Mucosa of gallbladder (tissue), 1 donor: ENCODE results near the gene TUBB2A. TPM values are rescaled to one million over a fixed set of nuclear protein-coding genes. Genes with fewer than 3 reads are reported as not detected.
"Not testable (repeated sequence)": the region's sequence is repeated elsewhere in the genome, so short reads cannot be mapped to it uniquely, and the experiment has no call there.

Experiments
- DNase-seq: peaks from one replicate; pipeline ENCODE4 v3.0.0-alpha.2; 2020; ENCODE audit warnings: low spot score
- total RNA-seq: library from RNA; stranded (reverse); gene quantifications from one replicate; pipeline ENCODE4 v1.2.1, GENCODE V29; 2021
- donor health status: DM: no; HTN: no; CAD: no.

The TUBB2A gene
- total RNA-seq, 1 donor from 2014 or later, result 108 TPM

DNA sequence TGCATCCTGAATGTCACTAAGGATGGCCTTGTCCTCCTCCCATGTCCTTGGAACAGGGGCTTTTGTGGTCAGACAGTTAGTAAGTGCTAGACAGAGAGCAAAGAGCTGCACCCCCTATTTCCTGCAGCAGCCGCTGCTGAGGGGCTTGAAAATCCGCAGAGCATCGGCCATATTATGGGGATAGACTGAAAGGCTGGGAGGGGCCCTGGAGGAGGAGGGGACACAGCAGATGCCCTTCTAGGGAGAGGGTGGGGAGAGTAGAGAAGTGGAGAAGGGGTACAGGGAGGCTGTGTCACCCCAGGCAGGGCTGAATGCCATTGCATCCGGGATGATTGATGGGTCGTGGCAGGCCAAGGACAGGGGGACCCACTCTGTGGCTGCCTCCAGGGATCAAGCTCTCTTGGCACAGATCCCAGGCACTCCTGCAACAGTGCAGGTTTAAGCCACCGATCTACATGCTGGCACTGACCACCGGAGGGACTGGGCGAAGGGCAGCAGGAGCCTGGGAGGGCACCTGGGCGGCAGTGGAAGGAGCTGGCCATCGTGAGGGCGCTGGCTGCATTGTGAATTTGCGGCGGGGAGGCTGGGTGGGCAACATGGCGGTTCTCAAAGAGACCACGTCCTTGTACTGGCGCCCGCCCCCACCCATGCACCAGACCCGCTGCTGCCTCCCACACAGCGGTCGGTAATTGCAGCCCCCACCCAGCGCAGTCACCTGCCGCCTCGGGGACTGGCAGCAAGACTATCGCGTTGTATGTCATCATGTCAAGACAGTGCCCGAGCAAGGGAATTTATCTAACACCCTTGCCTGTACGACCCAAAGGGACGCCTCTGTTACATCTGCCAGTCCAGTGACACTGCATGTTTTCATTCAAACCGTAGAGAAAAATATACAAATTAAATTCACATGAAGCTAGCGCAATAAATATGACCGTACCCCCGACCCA lies 887 bp downstream of the TUBB2A start:
- not testable (repeated sequence) for DNase-seq

DNA sequence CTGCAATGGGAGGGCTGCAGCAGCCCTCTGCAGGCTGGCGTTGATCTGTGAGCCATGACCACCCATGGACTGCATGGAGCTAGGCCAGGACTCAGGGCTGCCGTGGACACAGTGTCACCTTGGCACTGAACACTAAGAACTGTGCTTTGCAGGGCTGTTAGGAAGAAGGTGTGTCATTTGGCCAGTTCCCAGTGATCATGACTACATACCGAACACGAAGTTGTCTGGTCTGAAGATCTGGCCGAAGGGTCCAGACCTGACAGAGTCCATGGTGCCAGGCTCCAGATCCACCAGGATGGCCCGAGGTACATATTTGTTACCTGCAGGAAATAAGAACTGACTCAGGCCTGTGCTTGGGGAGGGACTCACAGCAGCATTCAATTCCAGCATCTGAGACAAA lies 1.9 kb downstream of the TUBB2A start:
- DNase-seq, result not testable (repeated sequence)

DNA sequence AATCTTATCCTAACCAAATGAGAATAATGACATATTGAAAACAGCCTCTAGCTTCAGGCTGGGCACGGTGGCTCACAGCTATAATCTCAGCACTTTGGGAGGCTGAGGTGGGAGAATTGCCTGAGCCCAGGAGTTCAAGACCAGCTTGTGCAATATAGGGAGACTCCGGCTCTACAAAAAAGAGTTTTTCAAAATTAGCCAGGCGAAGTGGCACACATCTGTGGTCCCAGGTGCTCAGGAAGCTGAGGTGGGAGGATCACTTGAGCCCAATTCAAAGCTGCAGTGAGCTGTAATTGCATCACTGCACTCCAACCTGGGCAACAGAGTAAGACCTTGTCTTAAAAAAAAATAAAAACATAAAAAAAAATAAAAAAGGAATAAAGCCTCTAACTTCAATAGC lies 4.7 kb downstream of the TUBB2A start:
- no peak for DNase-seq

DNA sequence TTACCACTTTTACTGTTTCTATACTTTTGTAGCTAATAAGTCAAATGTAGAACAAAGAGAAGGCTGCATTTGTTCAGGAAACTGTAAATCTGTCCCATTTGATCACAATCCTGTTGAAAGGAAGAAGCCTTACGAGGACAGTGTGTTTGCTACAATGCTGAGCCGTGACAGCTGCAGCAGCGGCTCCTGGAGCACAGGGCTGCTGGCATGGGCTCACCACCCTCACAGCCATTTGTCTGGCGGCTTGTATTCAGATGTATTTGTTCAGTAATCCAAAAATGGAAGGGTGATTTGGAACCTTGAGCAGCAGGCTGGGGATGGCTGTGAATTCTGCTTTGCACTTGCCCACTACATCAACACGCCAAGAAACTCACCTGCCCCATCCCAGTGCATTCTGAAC lies 5.7 kb downstream of the TUBB2A start:
- DNase-seq, result no peak

DNA sequence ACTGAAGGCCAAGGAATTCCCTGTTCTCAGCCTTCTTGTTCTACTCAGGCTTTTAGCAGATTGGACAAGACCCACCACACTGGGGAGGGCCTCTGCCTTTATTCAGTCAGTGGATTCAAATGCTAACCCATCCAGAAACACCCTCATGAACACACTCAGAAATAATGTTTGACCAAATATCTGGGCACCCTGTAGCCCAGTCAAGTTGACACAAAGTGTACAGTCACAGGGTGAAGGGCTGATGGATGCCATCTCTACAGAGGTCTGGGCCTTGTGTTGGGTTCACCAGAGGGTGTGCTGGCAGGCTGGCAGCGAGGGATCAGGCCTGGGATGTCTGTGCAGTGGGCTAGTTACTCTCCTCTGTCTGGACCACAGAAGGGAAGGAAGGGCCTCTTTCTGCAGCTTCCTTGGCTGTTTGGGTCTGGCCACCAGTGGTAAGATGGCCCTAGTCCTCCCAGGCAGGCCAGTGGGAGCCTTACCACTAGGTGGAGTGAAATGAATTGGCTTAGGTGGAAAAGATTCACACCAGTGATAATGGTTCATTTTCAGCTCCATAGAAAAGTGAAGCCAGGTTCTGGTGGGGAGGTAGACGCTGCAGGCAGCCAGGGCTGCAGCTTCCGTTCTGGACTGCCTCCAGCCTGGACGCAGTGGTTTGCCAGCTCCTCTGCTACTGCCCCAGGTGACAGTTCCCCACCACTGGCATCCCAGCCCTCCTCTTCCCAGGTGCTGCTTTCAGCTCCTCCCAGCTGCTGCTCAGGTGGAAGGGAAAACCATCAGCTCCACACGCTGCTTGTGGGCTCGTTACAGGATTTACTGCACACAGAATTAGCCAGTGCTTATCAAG lies 9.2 kb downstream of the TUBB2A start:
- no peak for DNase-seq

DNA sequence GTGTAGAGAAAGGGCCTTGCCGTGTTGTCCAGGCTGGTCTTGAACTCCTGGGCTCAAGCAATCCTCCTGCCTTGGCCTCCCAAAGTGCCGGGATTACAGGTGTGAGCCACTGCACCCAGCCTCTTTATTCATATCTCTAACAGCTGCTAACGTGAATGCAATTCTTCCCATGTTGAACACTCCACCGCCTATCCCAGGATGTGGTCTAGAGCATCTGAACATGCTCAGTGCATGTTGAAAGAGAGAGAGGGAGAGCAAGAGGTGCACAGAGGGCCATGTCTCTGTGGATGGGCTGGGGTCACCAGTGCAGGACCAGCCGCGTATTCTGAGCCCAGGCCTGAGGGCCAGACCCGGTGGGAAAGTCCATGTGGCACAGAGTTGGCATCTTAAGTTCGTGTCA lies 12.8 kb downstream of the TUBB2A start:
- no peak for DNase-seq

DNA sequence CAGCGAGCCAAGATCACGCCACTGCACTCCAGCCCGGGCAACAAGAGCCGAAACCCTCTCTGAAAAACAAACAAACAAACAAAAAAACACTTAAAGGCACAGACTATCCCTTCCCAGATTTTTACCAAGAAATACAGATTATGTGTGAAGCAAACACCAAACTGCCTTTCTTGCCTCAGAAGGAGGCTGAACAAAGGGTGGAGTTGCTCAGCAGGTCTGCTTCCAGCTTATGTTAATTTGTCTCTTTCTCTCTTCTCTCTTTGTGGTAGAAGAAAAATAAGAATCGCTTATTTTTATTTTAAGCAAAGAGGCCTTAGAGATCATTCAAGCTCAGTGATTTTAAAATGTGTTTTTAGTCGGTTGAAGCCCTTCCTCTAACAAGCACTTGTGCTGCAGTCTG lies 14.2 kb downstream of the TUBB2A start:
- no peak for DNase-seq

DNA sequence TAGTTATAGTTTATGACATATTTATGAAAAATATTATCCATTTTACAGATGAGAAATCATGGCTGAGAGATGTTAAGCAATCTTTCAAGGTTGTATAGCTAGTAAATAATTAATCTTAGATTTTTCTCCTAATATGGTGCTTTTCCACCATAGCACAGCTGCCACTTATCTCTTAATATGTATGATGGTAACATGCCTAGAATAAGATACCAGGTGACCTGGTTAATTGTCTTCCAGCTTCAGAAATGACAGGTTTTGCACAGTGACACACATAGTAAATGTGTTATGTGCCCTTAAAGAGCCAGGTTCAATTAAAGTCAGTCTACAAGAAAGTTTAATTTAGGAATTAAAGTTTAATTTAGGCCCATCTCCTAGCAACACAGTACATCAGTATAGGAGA lies 14.8 kb downstream of the TUBB2A start:
- no peak for DNase-seq

DNA sequence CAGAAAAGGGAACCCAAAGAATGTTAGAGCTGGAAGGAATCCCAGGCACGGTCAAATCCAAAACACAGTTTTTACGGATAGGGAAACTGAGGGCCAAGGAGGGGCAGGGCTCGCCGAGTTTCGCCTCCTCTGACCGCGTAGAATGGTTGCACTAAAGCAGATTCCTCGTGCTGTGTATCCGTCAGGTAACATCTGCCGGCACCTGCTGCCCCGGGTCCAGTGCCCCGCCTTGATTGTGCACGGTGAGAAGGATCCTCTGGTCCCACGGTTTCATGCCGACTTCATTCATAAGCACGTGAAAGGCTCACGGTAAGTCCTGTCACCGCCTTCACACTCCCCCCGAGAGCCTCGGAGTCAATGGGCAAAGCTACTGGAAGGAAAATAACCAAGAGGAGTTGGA lies 17.1 kb downstream of the TUBB2A start:
- no peak for DNase-seq

DNA sequence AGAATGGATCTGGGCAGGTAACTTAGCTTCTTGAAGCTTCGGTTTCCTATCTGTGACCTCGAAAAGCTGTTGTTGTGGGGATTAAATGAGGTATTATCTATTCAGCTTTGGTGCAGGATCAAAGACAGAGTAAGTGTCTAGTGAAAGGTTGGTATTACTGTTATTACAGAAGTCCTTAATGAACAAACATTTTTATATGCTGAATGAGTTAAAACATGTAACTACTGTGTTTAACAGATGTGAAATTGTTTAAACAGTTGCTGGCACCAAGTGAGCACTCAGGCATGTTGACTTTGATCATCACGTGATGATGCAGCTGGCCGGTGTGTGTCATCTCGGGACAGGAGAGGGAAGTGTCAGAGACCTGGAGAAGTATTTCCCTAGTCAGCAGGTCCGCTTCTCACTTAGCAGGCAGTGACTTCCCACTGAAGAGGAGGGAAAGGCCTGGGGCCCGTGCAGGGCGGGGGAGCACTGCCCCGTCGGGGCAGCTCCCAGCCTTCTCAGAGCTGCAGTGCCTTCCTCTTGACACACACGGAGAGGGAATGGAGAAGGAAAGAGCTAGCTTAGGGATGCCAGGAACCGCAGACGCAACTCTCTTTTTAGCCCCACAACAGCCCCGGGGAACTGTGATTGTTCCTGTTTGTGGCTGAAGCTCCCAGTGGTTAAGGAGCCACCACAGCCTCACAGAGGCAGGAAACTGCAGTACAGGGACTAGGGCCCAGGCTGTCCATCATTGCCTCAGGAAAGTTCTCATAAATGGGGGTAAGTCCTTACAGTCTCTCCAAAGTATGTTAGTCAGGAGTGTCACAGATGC lies 18.0 kb downstream of the TUBB2A start:
- peak; percentile 84 for DNase-seq

DNA sequence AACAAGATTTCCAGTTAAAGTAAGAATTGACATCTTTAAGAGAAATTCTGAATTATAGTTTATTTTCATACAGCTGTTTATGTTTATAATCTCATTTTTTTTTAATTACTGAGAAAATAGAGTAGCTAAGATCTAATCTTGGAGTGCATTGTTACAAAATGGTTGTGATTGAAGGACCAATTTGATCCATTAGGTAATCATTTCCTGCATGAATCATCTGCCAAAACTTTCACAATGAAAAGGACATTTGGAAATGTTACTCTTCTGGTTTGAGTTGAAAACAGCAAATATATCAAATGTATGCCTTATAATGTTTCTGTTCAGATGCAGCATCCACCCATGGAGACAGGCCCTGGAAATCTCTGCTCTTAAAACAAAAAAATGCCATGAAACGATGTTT lies 19.0 kb downstream of the TUBB2A start:
- DNase-seq, result no peak

DNA sequence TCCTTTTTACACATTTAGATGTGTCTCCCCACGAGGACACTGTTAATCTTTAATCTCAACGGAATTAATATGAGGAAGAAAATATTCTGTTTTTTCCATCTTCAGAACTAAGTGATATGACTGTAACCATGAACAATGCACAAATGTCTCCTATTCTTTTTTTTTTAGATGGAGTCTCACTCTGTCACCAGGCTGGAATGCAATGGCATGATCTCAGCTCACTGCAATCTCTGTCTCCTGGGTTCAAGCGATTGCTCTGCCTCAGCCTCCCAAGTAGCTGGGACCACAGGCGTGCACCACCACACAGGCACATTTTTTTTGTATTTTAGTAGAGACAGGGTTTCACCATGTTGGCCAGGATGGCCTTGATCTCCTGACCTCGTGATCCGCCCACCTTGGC lies 19.5 kb downstream of the TUBB2A start:
- not testable (repeated sequence) for DNase-seq

DNA sequence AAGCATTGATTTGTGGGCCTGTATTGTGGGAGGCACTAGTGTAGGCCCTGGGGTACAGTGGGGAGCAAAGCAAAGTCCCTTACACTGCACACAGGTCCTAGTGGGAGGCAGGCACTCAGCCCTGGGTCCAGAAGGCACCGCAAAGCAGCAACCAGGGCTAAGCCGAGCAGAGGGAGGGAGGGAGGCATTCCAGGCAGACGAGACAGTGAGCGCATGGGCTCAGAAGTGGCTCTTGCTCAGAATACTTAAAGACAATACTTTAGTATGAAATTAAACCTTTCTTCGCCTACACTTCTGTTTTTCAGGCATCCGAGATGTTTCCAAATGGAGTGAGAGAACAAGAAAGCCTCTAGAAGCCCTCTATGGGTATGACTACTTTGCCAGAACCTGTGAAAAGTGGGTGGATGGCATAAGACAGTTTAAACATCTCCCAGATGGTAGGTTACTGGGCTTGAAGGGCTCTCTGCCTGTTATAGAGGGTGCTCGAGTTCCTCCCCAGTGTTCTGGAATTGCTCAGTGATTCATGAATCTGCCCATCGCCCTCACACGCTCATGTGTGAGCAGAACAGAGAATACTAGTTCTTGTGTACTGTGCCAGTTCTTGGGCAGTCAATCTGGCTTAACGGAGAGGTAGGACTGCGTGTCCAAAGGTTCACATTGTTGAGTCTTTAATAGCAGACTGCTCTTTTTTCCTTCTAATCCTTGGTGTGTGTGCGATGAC lies 20.1 kb downstream of the TUBB2A start:
- no peak for DNase-seq

DNA sequence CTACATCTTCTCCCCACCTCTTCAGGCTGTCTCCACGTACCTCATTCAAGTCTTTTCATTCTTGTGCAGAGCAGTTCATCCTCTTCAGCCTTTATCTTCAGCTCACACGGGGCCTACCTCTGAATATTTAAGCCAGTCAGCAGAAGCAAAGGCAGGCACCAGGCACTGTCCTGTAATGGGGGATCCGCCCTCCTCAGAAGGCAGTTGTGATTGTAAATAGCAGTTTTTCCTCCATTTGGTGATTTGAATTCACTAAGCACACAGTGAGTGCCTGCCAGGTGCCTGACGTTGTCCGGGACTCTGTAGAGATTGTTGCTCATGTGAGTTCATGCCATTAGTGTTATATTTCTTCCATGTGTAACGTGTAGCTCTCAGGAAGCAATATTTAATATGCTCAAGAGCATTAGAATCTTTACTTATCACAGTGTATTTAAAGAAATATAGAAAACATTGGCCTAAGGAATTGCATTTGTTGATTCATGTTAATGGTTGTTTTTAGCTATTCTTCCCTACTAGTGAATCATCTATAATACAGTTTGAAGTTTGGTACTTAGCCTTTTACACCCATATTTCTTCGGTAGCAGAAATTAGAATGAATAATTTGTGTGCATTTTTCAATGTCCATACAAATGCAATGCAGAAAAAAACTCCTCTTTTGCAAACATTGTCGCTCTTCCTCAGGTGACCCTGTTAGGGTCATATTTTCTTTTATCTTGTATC lies 20.9 kb downstream of the TUBB2A start:
- DNase-seq, result no peak

DNA sequence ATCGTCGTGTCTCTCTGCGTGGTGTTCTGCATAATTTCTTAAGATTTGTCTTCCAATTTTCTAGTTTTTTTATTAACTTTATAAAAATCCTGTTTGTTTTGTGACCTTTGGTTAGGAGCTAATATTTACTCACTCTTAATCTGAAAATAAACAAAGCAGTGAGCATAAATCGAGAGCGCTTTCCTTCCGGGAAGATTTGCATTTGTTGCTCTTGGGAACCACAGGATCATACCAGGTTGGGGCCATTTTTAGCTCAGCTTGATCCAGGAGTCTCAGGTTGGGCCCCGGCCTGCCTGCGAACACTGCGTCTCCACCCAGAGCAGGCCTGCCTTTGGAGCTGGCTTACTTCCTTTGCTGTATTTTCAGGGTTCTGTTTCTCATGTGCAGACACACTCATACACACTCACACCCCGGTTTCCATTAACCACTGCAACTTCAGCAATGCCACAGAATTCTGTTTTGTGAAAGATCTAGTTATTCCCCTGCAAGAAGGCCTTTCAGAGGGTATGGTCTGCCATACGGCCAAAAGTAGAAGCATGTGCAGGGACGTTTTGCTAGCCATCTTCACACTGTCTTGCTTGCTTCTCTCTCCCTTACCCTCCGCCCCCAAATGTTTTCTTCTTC lies 21.6 kb downstream of the TUBB2A start:
- no peak for DNase-seq

DNA sequence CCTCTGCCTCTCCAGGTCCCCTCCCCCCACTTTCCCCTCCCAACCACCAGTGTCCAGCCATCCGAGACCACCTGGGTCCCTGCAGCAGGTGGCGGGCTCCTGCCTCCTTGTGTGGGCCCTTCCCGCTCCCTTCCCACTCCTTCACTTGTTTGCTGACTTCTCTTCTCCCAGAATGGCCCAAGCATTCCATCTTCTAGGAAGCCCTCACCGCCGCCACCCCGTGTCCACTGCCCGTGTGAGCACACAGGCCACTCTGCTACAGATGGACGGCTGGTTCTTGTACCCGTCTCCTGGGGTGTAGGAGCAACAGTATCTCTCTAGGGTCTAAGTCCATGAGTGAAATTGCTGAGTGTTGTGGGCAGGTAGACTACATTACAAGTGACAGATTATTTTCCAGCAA lies 23.8 kb downstream of the TUBB2A start:
- DNase-seq, result no peak

DNA sequence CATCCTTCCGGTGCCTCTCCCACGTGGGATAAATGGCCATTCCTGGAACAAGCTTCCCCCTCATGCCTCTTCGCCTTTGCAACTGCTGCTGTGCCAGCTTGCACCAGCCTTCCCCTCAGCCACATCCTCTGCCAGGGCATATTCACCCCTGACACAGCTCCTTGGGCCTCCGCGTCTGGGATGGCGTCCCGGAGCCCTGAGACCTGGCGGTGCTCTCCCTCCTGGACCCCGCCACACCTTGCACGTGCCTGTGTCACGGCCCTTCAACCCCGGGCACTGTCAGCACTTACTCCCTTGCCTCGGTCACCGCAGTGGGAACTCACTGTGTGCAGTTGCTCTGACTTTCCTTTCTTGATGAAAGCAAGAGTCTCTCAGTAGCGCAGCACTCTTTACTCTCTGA lies 25.6 kb downstream of the TUBB2A start:
- no peak for DNase-seq

DNA sequence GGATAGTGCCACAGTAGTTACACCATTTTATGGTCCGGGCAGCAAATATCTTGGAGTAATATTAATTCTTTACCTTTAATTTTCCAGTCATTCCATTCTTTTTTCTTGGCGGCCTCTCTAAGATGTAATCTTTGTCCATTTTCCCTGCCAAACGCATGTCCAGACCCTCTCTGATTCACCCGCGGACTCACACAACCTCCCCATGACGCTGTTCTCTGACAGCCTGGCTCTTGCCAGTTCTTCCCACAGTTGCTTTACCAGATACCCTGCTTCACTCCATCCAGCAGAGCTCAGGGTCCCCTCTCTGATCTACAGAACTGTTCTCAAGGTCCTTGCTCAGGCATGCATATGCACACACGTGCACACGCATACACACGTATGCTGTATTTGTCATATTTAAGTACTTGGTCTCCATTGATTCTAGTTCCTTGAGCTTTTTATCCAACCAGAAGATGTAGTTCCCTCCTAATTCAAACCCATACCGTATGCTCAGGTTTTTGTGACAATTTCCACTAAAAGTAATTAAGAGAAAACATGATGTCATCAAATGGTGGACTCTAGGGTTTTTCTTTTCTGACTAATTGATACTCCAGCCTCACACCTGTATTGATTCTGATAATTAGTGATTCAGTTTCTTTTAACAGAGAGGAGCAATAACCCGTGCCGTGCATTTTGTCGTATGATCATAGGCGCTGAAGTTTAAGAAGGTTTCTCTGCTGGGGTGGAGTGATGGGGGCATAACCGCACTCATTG lies 28.8 kb downstream of the TUBB2A start:
- DNase-seq, result no peak

DNA sequence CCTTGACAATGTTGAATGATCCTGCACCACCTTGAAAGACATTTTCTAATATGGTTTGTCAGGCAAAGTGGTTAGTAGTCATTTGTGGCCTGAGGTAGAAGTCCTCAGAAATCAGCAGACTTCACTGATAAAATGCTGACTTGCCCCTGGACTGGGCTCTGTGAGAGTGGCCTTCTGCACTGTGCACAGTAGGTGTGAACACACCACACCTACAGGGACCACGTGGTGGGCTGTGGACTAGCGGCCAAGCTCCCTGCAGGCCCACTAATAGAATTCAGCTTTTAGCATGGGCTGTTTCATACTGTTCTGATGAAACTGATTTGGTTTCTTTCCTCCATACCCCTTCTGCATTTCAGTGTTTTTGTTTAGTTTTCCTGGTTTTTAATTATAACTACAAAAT lies 31.5 kb downstream of the TUBB2A start:
- no peak for DNase-seq
